ENCODE results near the gene KCTD16. TPM values are rescaled to one million over a fixed set of nuclear protein-coding genes. Genes with fewer than 3 reads are reported as not detected.

Gene KCTD16
- polyA plus RNA-seq, 1 donor from 2014 or later = not detected

DNA sequence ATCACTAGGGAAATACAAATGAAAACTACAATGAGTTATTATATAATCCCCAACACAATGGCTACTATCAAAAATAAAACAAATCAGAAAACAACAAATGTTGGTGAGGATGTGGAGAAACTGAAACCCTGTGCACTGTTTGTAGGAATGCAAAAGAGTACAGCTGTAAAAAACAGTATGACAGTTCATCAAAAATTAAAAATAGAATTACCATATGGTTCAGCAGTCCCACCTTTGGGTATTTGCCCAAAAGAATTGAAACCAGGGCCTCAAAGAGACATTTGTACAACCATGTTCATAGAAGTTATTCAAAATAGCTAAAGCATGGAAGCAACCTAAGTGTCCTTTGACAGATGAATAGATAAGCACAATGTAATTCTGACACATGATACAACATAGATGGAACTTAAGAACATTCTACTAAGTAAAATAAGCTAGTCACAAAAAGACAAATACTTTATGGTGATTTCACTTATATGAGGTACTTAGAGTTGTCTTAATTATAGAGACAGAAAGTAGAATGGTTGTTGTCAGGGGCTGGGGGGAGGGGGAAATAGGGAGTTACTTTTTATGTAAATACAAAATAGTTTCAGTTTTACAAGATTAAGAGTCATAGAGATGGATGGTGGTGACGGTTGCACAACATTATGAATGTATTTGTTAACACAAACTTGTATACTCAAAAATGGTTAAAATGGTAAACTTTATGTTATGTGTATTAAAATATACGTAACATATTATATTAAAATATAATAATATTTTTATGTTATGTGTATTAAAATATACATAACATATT, 102.8 kb downstream of the KCTD16 start:
- Mint-ChIP-seq H3K27me3 (peaks cover under 1% of the 10 kb centered on the region), H3K36me3 (no peaks in the 10 kb centered on the region), H3K4me3 (no peak overlapping the region), H3K4me1 (no peaks in the 10 kb centered on the region), H3K27ac (no peak overlapping the region), H3K9me3 (peaks cover 0 to 12% (median 6%) of the 10 kb centered on the region in 3 donors)

GRCh38 chr5:144275329-144275728, 104.7 kb downstream of the KCTD16 start:
- H3K4me3 Mint-ChIP-seq = no peak overlapping the region
- no peaks in the 10 kb centered on the region for H3K4me1 Mint-ChIP-seq
- H3K9me3 Mint-ChIP-seq = peaks cover 0 to 7% (median 4%) of the 10 kb centered on the region in 3 donors
- no peak overlapping the region for H3K27ac Mint-ChIP-seq
- H3K36me3 Mint-ChIP-seq = no peaks in the 10 kb centered on the region
- H3K27me3 Mint-ChIP-seq = no peaks in the 10 kb centered on the region

- no peaks in the 10 kb centered on the region for H3K36me3 Mint-ChIP-seq
- H3K9me3 Mint-ChIP-seq = peaks cover 1 to 7% (median 4%) of the 10 kb centered on the region in 3 donors
- H3K27me3 Mint-ChIP-seq = no peaks in the 10 kb centered on the region
- H3K4me1 Mint-ChIP-seq = no peaks in the 10 kb centered on the region
- no peak overlapping the region for H3K4me3 Mint-ChIP-seq
- no peak overlapping the region for H3K27ac Mint-ChIP-seq
These were observed 105.6 kb downstream of the KCTD16 start for GRCh38 chr5:144276034-144276822.

GRCh38 chr5:144281784-144282183, 111.1 kb downstream of the KCTD16 start:
- no peaks in the 10 kb centered on the region for H3K36me3 Mint-ChIP-seq
- no peaks in the 10 kb centered on the region for H3K4me1 Mint-ChIP-seq
- H3K9me3 Mint-ChIP-seq = peaks cover 1 to 4% (median 1%) of the 10 kb centered on the region in 3 donors
- no peaks in the 10 kb centered on the region for H3K27me3 Mint-ChIP-seq
- no peak overlapping the region for H3K4me3 Mint-ChIP-seq
- no peak overlapping the region for H3K27ac Mint-ChIP-seq

GRCh38 chr5:144284036-144284435, 113.4 kb downstream of the KCTD16 start:
- no peaks in the 10 kb centered on the region for H3K4me1 Mint-ChIP-seq
- no peaks in the 10 kb centered on the region for H3K36me3 Mint-ChIP-seq
- H3K27ac Mint-ChIP-seq = no peak overlapping the region
- H3K4me3 Mint-ChIP-seq = no peak overlapping the region
- peaks cover 1 to 4% (median 1%) of the 10 kb centered on the region in 3 donors for H3K9me3 Mint-ChIP-seq
- H3K27me3 Mint-ChIP-seq = no peaks in the 10 kb centered on the region

GRCh38 chr5:144284931-144285502, 114.3 kb downstream of the KCTD16 start:
- H3K4me1 Mint-ChIP-seq = no peaks in the 10 kb centered on the region
- H3K9me3 Mint-ChIP-seq = peaks cover 0 to 1% (median 0%) of the 10 kb centered on the region in 3 donors
- no peak overlapping the region for H3K4me3 Mint-ChIP-seq
- H3K27me3 Mint-ChIP-seq = no peaks in the 10 kb centered on the region
- no peaks in the 10 kb centered on the region for H3K36me3 Mint-ChIP-seq
- H3K27ac Mint-ChIP-seq = no peak overlapping the region

- Mint-ChIP-seq H3K9me3 (no peaks in the 10 kb centered on the region), H3K4me1 (no peaks in the 10 kb centered on the region), H3K27me3 (peaks cover 2% of the 10 kb centered on the region), H3K4me3 (no peak overlapping the region), H3K27ac (no peak overlapping the region), H3K36me3 (no peaks in the 10 kb centered on the region)
These were observed 118.6 kb downstream of the KCTD16 start for GRCh38 chr5:144289277-144289676.

GRCh38 chr5:144292029-144292428, 121.4 kb downstream of the KCTD16 start:
- H3K4me3 Mint-ChIP-seq = no peak overlapping the region
- H3K36me3 Mint-ChIP-seq = no peaks in the 10 kb centered on the region
- no peaks in the 10 kb centered on the region for H3K4me1 Mint-ChIP-seq
- H3K9me3 Mint-ChIP-seq = peaks cover 0 to under 1% (median 0%) of the 10 kb centered on the region in 3 donors
- H3K27ac Mint-ChIP-seq = no peak overlapping the region
- H3K27me3 Mint-ChIP-seq = peaks cover 2% of the 10 kb centered on the region

DNA sequence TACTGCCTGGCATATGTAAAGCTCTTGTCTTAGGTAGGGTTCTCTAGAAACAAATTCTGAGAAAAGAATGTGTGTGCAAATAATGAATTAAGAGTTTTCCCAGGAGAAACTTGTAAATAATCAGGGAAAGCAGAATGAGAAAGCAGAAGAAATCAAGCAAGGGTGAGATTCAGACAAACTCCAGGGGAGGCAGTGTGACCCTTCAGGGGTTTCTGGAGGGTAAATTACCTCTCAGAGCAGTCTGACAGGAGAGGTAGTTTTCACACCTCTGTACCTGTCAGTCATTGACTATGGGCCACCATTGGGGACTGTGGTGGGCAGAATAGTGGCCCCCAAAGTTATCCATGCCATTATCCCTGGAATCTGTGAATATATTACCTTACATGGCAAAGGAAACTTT, 124.6 kb downstream of the KCTD16 start:
- Mint-ChIP-seq H3K9me3 (peaks cover 0 to 7% (median 0%) of the 10 kb centered on the region in 3 donors), H3K36me3 (no peaks in the 10 kb centered on the region), H3K4me3 (no peak overlapping the region), H3K4me1 (peaks cover 0 to 1% (median 0%) of the 10 kb centered on the region in 3 donors), H3K27ac (no peak overlapping the region), H3K27me3 (peaks cover 2% of the 10 kb centered on the region)

DNA sequence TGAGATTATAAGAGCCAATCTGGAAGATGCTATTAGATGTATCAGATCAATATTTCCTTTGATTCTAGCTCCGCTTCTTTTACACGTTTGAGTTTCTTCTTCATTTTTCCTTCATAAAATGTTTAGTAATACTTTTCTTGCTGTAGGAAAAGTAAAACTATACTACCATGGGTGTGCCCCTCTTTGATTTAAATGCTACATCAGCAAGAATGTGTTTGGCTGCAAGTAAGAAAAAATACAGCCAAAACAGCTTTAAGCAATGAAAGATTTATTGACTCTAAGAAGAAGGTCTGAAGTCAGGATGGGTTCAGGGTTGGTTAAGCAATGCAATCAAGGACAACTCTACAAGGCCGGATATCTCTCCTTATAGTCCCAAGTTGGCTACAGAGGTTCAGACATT, 126.4 kb downstream of the KCTD16 start:
- H3K9me3 Mint-ChIP-seq = peaks cover 0 to 7% (median 0%) of the 10 kb centered on the region in 3 donors
- H3K4me1 Mint-ChIP-seq = peaks cover 0 to 1% (median 0%) of the 10 kb centered on the region in 3 donors
- no peak overlapping the region for H3K27ac Mint-ChIP-seq
- no peaks in the 10 kb centered on the region for H3K36me3 Mint-ChIP-seq
- peaks cover 3% of the 10 kb centered on the region for H3K27me3 Mint-ChIP-seq
- H3K4me3 Mint-ChIP-seq = no peak overlapping the region

DNA sequence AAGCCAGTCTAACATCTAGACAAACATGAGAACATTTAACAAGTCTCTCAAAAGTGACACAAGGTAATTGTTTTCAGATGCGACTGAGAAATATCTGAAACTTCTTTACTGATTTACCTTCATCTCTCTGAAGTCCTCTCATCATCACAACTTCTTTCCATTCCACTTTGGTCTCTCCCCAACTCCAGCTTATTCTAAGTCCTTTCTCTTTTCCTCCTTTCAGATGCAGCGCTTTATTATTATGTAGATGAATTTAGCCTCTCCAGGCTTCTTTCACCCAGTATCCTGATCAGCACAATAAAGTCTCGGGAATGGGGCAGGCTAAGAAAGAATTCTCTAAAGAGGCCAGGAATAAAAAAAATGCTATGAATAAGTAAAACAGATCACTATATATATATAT, 128.0 kb downstream of the KCTD16 start:
- no peaks in the 10 kb centered on the region for H3K36me3 Mint-ChIP-seq
- peaks cover 1% of the 10 kb centered on the region for H3K27me3 Mint-ChIP-seq
- H3K9me3 Mint-ChIP-seq = peaks cover 0 to 7% (median 0%) of the 10 kb centered on the region in 3 donors
- H3K27ac Mint-ChIP-seq = no peak overlapping the region
- H3K4me1 Mint-ChIP-seq = peaks cover 0 to 1% (median 0%) of the 10 kb centered on the region in 3 donors
- no peak overlapping the region for H3K4me3 Mint-ChIP-seq

- H3K36me3 Mint-ChIP-seq = no peaks in the 10 kb centered on the region
- H3K9me3 Mint-ChIP-seq = no peaks in the 10 kb centered on the region
- no peak overlapping the region for H3K27ac Mint-ChIP-seq
- H3K4me1 Mint-ChIP-seq = no peaks in the 10 kb centered on the region
- H3K4me3 Mint-ChIP-seq = no peak overlapping the region
- H3K27me3 Mint-ChIP-seq = peaks cover 1% of the 10 kb centered on the region
These were observed 134.0 kb downstream of the KCTD16 start for GRCh38 chr5:144304688-144305087.

DNA sequence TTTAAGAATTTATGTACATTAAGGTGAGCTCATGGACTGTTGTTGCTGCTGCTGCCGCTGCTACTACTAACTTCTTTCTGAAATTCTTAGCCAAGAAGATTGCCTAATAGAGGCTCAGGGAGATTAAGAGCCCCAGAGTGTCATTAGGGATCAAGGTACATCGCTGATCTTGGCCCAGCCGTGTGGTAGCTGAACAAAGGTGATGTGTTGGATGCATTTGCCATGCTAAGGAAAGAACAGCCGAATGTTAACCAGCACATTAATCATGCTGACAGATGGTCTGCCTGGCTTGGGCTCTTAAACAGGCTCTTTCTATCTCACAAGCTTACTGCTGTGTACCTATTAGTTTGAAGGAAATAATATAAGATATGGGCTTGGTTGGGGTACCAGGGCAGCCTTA, 137.1 kb downstream of the KCTD16 start:
- H3K36me3 Mint-ChIP-seq = no peaks in the 10 kb centered on the region
- no peaks in the 10 kb centered on the region for H3K27me3 Mint-ChIP-seq
- H3K4me3 Mint-ChIP-seq = no peak overlapping the region
- H3K9me3 Mint-ChIP-seq = no peaks in the 10 kb centered on the region
- no peaks in the 10 kb centered on the region for H3K4me1 Mint-ChIP-seq
- no peak overlapping the region for H3K27ac Mint-ChIP-seq

DNA sequence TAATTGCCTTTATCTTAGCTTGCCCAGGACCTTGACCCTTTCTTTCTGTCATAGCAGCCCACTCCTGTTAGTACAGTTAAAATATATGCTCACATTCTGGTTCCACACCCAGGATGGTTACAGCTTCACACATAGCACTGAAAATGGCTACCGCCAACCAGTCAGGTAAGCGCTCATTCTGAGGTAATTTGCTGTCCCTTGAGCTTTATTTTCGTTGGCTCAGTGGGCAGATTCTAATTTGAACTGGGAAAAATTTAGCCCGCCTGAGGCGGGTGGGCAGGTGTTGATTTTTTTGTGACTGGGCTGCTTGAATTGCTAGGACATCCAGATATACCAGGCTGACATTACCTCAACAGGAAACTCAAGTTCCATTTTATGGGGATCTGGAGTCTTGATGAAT, 137.5 kb downstream of the KCTD16 start:
- Mint-ChIP-seq H3K9me3 (no peaks in the 10 kb centered on the region), H3K4me1 (no peaks in the 10 kb centered on the region), H3K4me3 (no peak overlapping the region), H3K27me3 (no peaks in the 10 kb centered on the region), H3K36me3 (no peaks in the 10 kb centered on the region), H3K27ac (no peak overlapping the region)

DNA sequence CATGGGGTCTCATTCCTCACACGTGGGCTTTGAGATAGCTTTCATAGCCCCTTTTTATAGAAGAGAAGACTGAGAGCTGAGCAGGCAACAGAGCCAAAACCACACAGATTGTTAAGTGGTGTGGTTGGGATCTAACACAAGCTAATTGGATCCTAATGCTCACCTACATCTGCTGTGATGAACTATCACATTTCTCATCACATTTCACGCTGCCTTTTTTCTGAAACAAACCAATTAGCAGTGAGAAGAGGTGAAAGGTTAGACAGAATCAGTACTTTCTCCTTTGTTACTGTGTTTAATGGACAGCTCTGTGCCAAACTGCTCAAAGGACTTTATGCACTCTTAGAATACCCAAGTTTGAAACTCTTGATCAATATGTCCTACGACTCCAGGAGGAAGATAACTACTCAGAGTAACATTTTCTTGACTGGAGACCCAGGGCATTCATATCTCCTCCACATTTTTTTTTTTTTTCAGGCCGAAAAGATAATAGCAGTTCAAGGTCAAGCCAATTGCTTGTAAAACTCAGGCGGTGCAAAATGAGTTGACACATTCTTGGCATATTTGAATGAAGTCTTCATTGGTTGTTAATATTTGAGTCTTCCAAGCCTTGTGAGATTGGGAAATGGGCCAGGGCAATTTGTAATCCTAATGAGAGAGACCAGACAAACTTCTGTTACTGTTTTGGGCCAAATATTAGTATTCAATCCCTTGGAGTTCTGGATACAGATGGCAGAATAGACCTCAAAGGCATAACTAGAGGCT, 138.4 kb downstream of the KCTD16 start:
- H3K27me3 Mint-ChIP-seq = no peaks in the 10 kb centered on the region
- no peak overlapping the region for H3K27ac Mint-ChIP-seq
- no peaks in the 10 kb centered on the region for H3K4me1 Mint-ChIP-seq
- no peak overlapping the region for H3K4me3 Mint-ChIP-seq
- no peaks in the 10 kb centered on the region for H3K9me3 Mint-ChIP-seq
- no peaks in the 10 kb centered on the region for H3K36me3 Mint-ChIP-seq

Data from IgD-negative memory B cell (primary cell).